Endothelial cell of umbilical vein (primary cell): ENCODE data around the gene NINJ2. TPM values are rescaled to one million over a fixed set of nuclear protein-coding genes. Genes with fewer than 3 reads are reported as not detected.

Experiments used
- BruUV-seq: library from RNA; stranded (reverse); fragments of 400-500 nt; replicated peaks from 2 replicates; lab custom pipeline; 2021; lab: Mats Ljungman, UMichigan
- CTCF ChIA-PET: fragments of 300-600, 350-600 bp; sonication (Branson Sonifier 250); formaldehyde crosslinking; loops from one replicate; lab custom pipeline; 2021; ENCODE audit warnings: antibody characterized with exemption, inconsistent platforms; lab: Charles Lee
- POLR2A ChIA-PET: fragments of 300-600, 350-600 bp; sonication (Branson Sonifier 250); formaldehyde crosslinking; loops from one replicate; lab custom pipeline; 2021; ENCODE audit warnings: antibody characterized with exemption, inconsistent platforms; lab: Charles Lee
- DNase-seq: peaks from one replicate; pipeline ENCODE4 v3.0.0-alpha.2; 2011; ENCODE audit warnings: low read depth, low spot score
- FAIRE-seq: peaks from 2 replicates; lab custom pipeline; 2011; peaks lifted over from hg19 to GRCh38; lab: Jason Lieb, UNC
- H2AFZ ChIP-seq: 2 replicates; pipeline ENCODE4 v1.6.0; 2012; ENCODE audit warnings: low read depth, low read length, control low read depth, inconsistent platforms
- H3K27ac ChIP-seq: 2 replicates; pipeline ENCODE4 v1.5.1; 2011; ENCODE audit warnings: low read depth, mild to moderate bottlenecking, control low read depth, low read length, moderate library complexity; ENCODE audit not compliant: insufficient read depth
- H3K27me3 ChIP-seq, 2 experiments: 2 replicates each; pipeline versions ENCODE4 v1.6.0 to v1.6.1; 2011; ENCODE audit warnings: low read length in 2 of 2, mixed read lengths in 1 of 2; ENCODE audit not compliant: control insufficient read depth in 2 of 2, insufficient read depth in 2 of 2
- H3K36me3 ChIP-seq, 2 experiments: 2 replicates in 1 of 2; 3 replicates in 1 of 2; pipeline ENCODE4 v1.5.1; 2011; ENCODE audit warnings: low read length in 2 of 2, mild to moderate bottlenecking in 1 of 2, moderate library complexity in 1 of 2; ENCODE audit not compliant: control insufficient read depth in 2 of 2, insufficient read depth in 2 of 2; ENCODE audit errors: extremely low read depth in 1 of 2
- H3K4me1 ChIP-seq: 3 replicates; pipeline ENCODE4 v1.5.1; 2011; ENCODE audit warnings: mild to moderate bottlenecking, low read length; ENCODE audit not compliant: control insufficient read depth, insufficient read depth; ENCODE audit errors: extremely low read depth
- H3K4me2 ChIP-seq: 2 replicates; pipeline ENCODE4 v1.6.1; 2011; ENCODE audit warnings: low read length, control low read depth, mixed read lengths; ENCODE audit not compliant: insufficient read depth
- H3K4me3 ChIP-seq, 3 experiments: fragments of 200-600 bp in 1 of 3; sonication (generic), shearing (Covaris generic) in 1 of 3; replicated peaks in 1 of 3; 2 replicates each; pipeline ENCODE4 v1.5.1; 2011 to 2016; ENCODE audit warnings: control low read depth in 3 of 3, low read length in 3 of 3, mild to moderate bottlenecking in 2 of 3, inconsistent platforms in 1 of 3, low read depth in 1 of 3, moderate library complexity in 1 of 3; ENCODE audit not compliant: insufficient read depth in 1 of 3
- H3K79me2 ChIP-seq: 2 replicates; pipeline ENCODE4 v1.6.0; 2012; ENCODE audit warnings: low read length, inconsistent platforms; ENCODE audit not compliant: control insufficient read depth, insufficient read depth
- H3K9ac ChIP-seq: replicated peaks from 2 replicates; pipeline ENCODE3; 2011; ENCODE audit warnings: low read length, control low read depth; ENCODE audit not compliant: insufficient read depth; ENCODE audit errors: extremely low read depth
- H3K9me1 ChIP-seq: replicated peaks from 3 replicates; pipeline ENCODE4 v1.6.0; 2011; ENCODE audit warnings: mild to moderate bottlenecking, low read length; ENCODE audit not compliant: control insufficient read depth, insufficient read depth; ENCODE audit errors: extremely low read depth
- H3K9me3 ChIP-seq: replicated peaks from 2 replicates; pipeline ENCODE4 v1.5.1; 2012; ENCODE audit warnings: low read length, inconsistent platforms; ENCODE audit not compliant: control insufficient read depth, insufficient read depth
- H4K20me1 ChIP-seq: replicated peaks from 2 replicates; pipeline ENCODE3; 2011; ENCODE audit warnings: mild to moderate bottlenecking, low read length; ENCODE audit not compliant: control insufficient read depth, insufficient read depth; ENCODE audit errors: extremely low read depth
- CTCF ChIP-seq, 2 donors: IDR thresholded peaks; 1 replicate in 1 of 2; 2 replicates in 1 of 2; pipeline ENCODE4 v1.5.1; 2011; ENCODE audit warnings: low read length in 2 of 2, mild to moderate bottlenecking in 2 of 2, moderate library complexity in 2 of 2, control low read depth in 1 of 2, inconsistent platforms in 1 of 2, low read depth in 1 of 2; ENCODE audit not compliant: insufficient read depth in 1 of 2; ENCODE audit errors: extremely low read depth in 1 of 2
- EZH2 ChIP-seq: IDR thresholded peaks from 2 replicates; pipeline ENCODE4 v1.6.1; 2012; ENCODE audit warnings: borderline replicate concordance, low read depth, mild to moderate bottlenecking, moderate library complexity, low read length, inconsistent platforms; ENCODE audit not compliant: severe bottlenecking
- FOS ChIP-seq: IDR thresholded peaks from 2 replicates; pipeline ENCODE4 v1.6.1; 2011; ENCODE audit warnings: mild to moderate bottlenecking, low read length, moderate library complexity, borderline replicate concordance; ENCODE audit not compliant: insufficient read depth
- GATA2 ChIP-seq: IDR thresholded peaks from 2 replicates; pipeline ENCODE4 v1.7.0; 2011; ENCODE audit warnings: low read depth, mild to moderate bottlenecking, moderate library complexity, mixed read lengths, low read length; ENCODE audit not compliant: insufficient read length, insufficient read depth
- JUN ChIP-seq: IDR thresholded peaks from 2 replicates; pipeline ENCODE4 v1.6.1; 2011; ENCODE audit warnings: borderline replicate concordance, low read depth; ENCODE audit not compliant: insufficient read length, insufficient read depth
- MAX ChIP-seq: IDR thresholded peaks from 2 replicates; pipeline ENCODE4 v1.6.1; 2011; ENCODE audit not compliant: insufficient read depth, insufficient read length
- MYC ChIP-seq: IDR thresholded peaks from one replicate; pipeline ENCODE4 v1.6.1; 2011; ENCODE audit warnings: mild to moderate bottlenecking, low read depth, low read length
- POLR2A ChIP-seq: IDR thresholded peaks from 2 replicates; pipeline ENCODE4 v1.6.1; 2012; ENCODE audit warnings: low read depth, mild to moderate bottlenecking, control low read depth, low read length
- POLR2AphosphoS5 ChIP-seq: IDR thresholded peaks from 2 replicates; pipeline ENCODE4 v1.6.1; 2012; ENCODE audit warnings: low read depth, mild to moderate bottlenecking, control low read depth, low read length, moderate library complexity; ENCODE audit not compliant: insufficient read depth
- dilution Hi-C: fragments of 300-500 bp; cut with MboI; formaldehyde crosslinking; loops from one replicate; pipeline ENCODE4 v1.15.0; 2019; ENCODE audit warnings: low sequenced_read_pairs; ENCODE audit not compliant: extremely low pct_ligation_motif_present
- intact Hi-C: fragments of 100-400 bp; cut with micrococcal nuclease; formaldehyde crosslinking; loops from one replicate; pipeline ENCODE4 v1.10.0; 2022
- polyA plus RNA-seq, 4 experiments: library from polyadenylated mRNA; depleted of rRNA in 3 of 4; stranded (reverse) in 3 of 4; unstranded in 1 of 4; fragments of >200 nt; gene quantifications; 2 replicates each; pipeline versions ENCODE4 v1.2.1 to v1.2.3, GENCODE V29; 2011 to 2012; ENCODE audit warnings: missing spikeins in 1 of 4
- total RNA-seq: library from RNA; stranded (reverse); gene quantifications from 2 replicates; pipeline ENCODE4 v1.2.3, GENCODE V29; 2021

Gene NINJ2
- total and polyA plus RNA-seq, 2 donors (not counting 3 experiments of a cell fraction or from before 2014, with no cell fraction given) = 0.75 to 4.4 TPM

- H3K9ac ChIP-seq = no peak overlapping the region
- no peak overlapping the region for H3K27ac ChIP-seq
- no peak overlapping the region for H2AFZ ChIP-seq
- no peak overlapping the region for H3K4me3 ChIP-seq
- CTCF ChIA-PET = interaction anchor here (4.6 kb wide), 1 partner anchor 139 kb away, joined by 121 read pairs; the partner anchor contains the start of gene WNK1
- H4K20me1 ChIP-seq = no peaks in the 10 kb centered on the region
- H3K36me3 ChIP-seq = no peaks in the 10 kb centered on the region
- DNase-seq (no peak), FAIRE-seq (no peak)
- peaks cover 30% of the 10 kb centered on the region for H3K4me1 ChIP-seq
- dilution Hi-C loops = no loop called here
- BruUV-seq = no TSS peak
- H3K9me1 ChIP-seq = no peaks in the 10 kb centered on the region
- H3K4me2 ChIP-seq = no peak overlapping the region
- POLR2A ChIA-PET = no interaction called here
- no peaks in the 10 kb centered on the region for H3K79me2 ChIP-seq
- no peaks in the 10 kb centered on the region for H3K9me3 ChIP-seq
- intact Hi-C loops = no loop called here
- H3K27me3 ChIP-seq = no peaks in the 10 kb centered on the region
- TF ChIP-seq GATA2 = no peak
- TF ChIP-seq POLR2A = no peak
- TF ChIP-seq MYC = no peak
- no peak for TF ChIP-seq CTCF (IDR thresholded peaks at IDR 0.05; ENCODE audit: extremely low read depth in 1 of 2, insufficient read depth in 1 of 2, low read depth in 1 of 2, low read length in 2 of 2)
- no peak for TF ChIP-seq EZH2
- TF ChIP-seq JUN = no peak
- no peak for TF ChIP-seq POLR2AphosphoS5
- no peak for TF ChIP-seq MAX
- no peak for TF ChIP-seq FOS
These were observed 50.4 kb downstream of the NINJ2 start for GRCh38 chr12:612886-613285.
